ENCODE measurements around the gene FUT2.

DNA sequence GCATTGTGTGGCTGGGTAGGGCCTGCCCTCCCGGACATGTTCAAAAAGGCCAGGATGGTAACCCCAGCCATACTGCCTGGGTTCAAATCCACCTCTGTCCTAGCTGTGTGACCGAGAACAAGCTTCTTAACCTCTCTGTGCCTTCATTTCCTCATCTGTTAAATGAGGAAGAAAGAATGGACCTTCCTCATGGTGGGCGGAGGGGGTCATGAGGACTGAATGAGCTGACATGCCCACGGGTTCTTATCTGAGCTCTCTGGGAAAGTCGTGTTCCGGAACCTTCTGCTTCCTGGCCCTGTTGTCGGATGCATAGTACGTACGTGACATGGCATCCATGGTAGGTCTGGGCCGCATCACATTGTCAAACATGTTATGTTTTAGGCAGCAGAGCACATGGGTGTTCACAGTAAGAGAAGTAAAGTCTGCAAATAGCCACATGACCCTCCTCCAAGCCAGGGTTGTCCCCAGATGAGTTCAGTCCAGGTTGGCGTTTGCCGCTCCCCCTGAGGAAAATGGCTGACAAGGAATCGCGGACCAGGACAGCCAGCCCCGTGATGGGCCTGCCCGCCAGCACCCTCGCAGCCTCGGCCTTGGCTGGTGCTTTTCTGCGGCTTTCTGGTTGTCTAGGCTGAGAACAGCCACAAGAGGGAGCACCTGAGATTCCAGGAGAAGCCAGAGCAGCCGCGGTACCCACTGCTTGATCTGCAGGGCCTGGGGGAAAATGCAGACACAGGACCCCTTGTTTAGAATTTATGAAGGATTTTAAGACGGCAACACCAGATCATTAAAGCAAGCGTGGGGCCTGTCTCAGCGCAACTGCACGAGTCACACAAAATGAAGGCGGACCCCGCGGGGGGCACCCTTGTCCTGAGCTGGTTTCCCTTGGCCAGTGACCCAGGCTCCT, 20.6 kb upstream of the FUT2 start:
- TF ChIP-seq CTCF (IDR thresholded peaks at IDR 0.05), result peak; percentile 83 to 92 (median 89)
- no peak for TF ChIP-seq POLR2A (IDR thresholded peaks at IDR 0.05)
- peak in 1 of 2 donors; percentile 45 for TF ChIP-seq EP300 (IDR thresholded peaks at IDR 0.05)
